GM12878 (cell line): Measurements from ENCODE around the gene SYS1. TPM values are rescaled to one million over a fixed set of nuclear protein-coding genes. Genes with fewer than 3 reads are reported as not detected.

ENCODE experiments used
- BACH1 ChIP-seq: fragments of 450-650 bp; IDR thresholded peaks from 2 replicates; pipeline ENCODE4 v1.6.1; 2017; ENCODE audit warnings: mild to moderate bottlenecking, borderline replicate concordance
- CREM ChIP-seq: IDR thresholded peaks from 2 replicates; pipeline ENCODE4 v1.6.1; 2014; ENCODE audit warnings: antibody characterized with exemption, low read depth
- LARP7 ChIP-seq: fragments of 450-650 bp; IDR thresholded peaks from 2 replicates; pipeline ENCODE4 v1.6.1; 2017; ENCODE audit warnings: mild to moderate bottlenecking
- MEF2B ChIP-seq: fragments of 450-650 bp; IDR thresholded peaks from 2 replicates; pipeline ENCODE4 v1.6.1; 2018; ENCODE audit warnings: mild to moderate bottlenecking, moderate library complexity; ENCODE audit not compliant: partially characterized antibody, poor library complexity, severe bottlenecking
- NR2C1 ChIP-seq: fragments of 450-650 bp; IDR thresholded peaks from 2 replicates; pipeline ENCODE4 v1.6.1; 2017; ENCODE audit warnings: antibody characterized with exemption, mild to moderate bottlenecking, moderate library complexity
- RCOR1 ChIP-seq: conservative IDR thresholded peaks from 2 replicates; pipeline ENCODE4 v1.6.1; 2012; ENCODE audit warnings: low read depth, low read length, improper control_type of control experiment
- SP1 ChIP-seq: IDR thresholded peaks from one replicate; pipeline ENCODE4 v1.6.1; 2011; ENCODE audit warnings: low read depth, low read length
- SUZ12 ChIP-seq: fragments of 200-600 bp; sonication (generic); IDR thresholded peaks from one replicate; pipeline ENCODE4 v1.6.1; 2018; ENCODE audit warnings: antibody characterized with exemption, mild to moderate bottlenecking; ENCODE audit not compliant: unreplicated experiment
- polyA plus RNA-seq, 11 experiments: library from polyadenylated mRNA; depleted of rRNA in 4 of 11; unstranded in 6 of 11; stranded (reverse) in 5 of 11; fragments of >200 nt; fragmentation: Nextera tagmentation in 4 of 11; fragmentation: Illumina TruSeq in 1 of 11; extraction: Ambion mirVana in 4 of 11; extraction: Trizol in 1 of 11; gene quantifications; 1 replicate in 1 of 11; 2 replicates in 10 of 11; pipeline versions ENCODE4 v1.2.1 to v1.2.3, GENCODE V29; 2011 to 2016; ENCODE audit warnings: inconsistent platforms in 2 of 11, missing spikeins in 2 of 11, low read depth in 1 of 11
- total RNA-seq, 4 experiments: library from RNA; depleted of rRNA in 3 of 4; stranded (reverse); fragments of >200 nt in 3 of 4; fragmentation: Illumina TruSeq in 1 of 4; extraction: Trizol in 1 of 4; gene quantifications; 2 replicates each; pipeline versions ENCODE4 v1.2.1 to v1.2.3, GENCODE V29; 2013 to 2021
- TF ChIP-seq, protein P1 (sequence below): fragments of 450-650 bp; conservative IDR thresholded peaks from 2 replicates; pipeline ENCODE4 v1.6.1; 2017; ENCODE audit warnings: mild to moderate bottlenecking, moderate library complexity
- TF ChIP-seq, protein P2 (sequence below): fragments of 450-650 bp; IDR thresholded peaks from 2 replicates; pipeline ENCODE4 v1.6.1; 2018; ENCODE audit warnings: borderline replicate concordance, mild to moderate bottlenecking; ENCODE audit not compliant: partially characterized antibody

Gene SYS1
- total and polyA plus RNA-seq, 10 of the 15 experiments (the other 5 are each of a cell fraction or from before 2014, with no cell fraction given): 5.1 to 22.6 (median 9.3) TPM

DNA sequence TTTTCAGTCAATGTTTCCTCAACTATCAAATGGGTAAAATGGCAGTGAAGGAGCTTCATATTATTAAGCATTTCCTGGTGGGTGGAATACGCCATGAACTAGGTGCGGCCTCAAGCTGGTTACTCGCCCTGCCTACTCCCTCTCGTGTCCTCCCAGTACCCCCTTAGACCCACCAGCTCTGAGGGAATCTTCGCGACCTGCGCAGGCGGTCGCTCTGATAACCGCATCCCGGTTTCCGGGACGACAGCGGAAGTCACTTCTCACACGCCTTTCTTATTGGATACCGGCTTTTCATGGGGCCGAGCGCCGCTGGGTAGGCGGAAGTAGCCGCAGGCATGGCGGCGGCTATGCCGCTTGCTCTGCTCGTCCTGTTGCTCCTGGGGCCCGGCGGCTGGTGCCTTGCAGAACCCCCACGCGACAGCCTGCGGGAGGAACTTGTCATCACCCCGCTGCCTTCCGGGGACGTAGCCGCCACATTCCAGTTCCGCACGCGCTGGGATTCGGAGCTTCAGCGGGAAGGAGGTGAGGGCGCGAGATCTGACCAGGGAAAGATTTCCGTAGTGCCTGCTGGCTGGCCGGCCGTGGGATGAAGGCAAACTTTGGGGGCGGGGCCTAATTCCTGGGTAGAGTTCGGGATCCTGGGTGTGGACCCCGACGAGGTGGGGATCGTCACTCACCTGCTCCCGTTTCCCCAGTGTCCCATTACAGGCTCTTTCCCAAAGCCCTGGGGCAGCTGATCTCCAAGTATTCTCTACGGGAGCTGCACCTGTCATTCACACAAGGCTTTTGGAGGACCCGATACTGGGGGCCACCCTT lies 53.1 kb downstream of the SYS1 start, which contains the start of gene PIGT (continued):
- TF ChIP-seq, protein P1, sequence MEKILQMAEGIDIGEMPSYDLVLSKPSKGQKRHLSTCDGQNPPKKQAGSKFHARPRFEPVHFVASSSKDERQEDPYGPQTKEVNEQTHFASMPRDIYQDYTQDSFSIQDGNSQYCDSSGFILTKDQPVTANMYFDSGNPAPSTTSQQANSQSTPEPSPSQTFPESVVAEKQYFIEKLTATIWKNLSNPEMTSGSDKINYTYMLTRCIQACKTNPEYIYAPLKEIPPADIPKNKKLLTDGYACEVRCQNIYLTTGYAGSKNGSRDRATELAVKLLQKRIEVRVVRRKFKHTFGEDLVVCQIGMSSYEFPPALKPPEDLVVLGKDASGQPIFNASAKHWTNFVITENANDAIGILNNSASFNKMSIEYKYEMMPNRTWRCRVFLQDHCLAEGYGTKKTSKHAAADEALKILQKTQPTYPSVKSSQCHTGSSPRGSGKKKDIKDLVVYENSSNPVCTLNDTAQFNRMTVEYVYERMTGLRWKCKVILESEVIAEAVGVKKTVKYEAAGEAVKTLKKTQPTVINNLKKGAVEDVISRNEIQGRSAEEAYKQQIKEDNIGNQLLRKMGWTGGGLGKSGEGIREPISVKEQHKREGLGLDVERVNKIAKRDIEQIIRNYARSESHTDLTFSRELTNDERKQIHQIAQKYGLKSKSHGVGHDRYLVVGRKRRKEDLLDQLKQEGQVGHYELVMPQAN: peak; percentile 80
- TF ChIP-seq RCOR1 (0 out of 2 replicates have a peak, but pooled peaks have one; percentile 21), NR2C1 (no peak; the same call in 1 of the 2 replicates), MEF2B (no peak), SP1 (peak; percentile 37), SUZ12 (no peak), CREM (peak; percentile 87), LARP7 (peak; percentile 66; the same call in 1 of the 2 replicates), BACH1 (0 out of 2 replicates have a peak, but pooled peaks have one; percentile 4)
- TF ChIP-seq, protein P2, sequence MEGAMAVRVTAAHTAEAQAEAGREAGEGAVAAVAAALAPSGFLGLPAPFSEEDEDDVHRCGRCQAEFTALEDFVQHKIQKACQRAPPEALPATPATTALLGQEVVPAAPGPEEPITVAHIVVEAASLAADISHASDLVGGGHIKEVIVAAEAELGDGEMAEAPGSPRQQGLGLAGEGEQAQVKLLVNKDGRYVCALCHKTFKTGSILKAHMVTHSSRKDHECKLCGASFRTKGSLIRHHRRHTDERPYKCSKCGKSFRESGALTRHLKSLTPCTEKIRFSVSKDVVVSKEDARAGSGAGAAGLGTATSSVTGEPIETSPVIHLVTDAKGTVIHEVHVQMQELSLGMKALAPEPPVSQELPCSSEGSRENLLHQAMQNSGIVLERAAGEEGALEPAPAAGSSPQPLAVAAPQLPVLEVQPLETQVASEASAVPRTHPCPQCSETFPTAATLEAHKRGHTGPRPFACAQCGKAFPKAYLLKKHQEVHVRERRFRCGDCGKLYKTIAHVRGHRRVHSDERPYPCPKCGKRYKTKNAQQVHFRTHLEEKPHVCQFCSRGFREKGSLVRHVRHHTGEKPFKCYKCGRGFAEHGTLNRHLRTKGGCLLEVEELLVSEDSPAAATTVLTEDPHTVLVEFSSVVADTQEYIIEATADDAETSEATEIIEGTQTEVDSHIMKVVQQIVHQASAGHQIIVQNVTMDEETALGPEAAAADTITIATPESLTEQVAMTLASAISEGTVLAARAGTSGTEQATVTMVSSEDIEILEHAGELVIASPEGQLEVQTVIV: peak; percentile 84
